CD4-positive, alpha-beta T cell treated with Interleukin-2 at 100 ng/mL for 4 hours (primary cell): ENCODE data around the gene PRELID1.
"Not testable (repeated sequence)": the region's sequence is repeated elsewhere in the genome, so short reads cannot be mapped to it uniquely, and the experiment has no call there.

Experiments used
- DNase-seq: peaks from one replicate; pipeline ENCODE4 v3.0.0-alpha.2; 2020; ENCODE audit warnings: low spot score

The PRELID1 gene

DNA sequence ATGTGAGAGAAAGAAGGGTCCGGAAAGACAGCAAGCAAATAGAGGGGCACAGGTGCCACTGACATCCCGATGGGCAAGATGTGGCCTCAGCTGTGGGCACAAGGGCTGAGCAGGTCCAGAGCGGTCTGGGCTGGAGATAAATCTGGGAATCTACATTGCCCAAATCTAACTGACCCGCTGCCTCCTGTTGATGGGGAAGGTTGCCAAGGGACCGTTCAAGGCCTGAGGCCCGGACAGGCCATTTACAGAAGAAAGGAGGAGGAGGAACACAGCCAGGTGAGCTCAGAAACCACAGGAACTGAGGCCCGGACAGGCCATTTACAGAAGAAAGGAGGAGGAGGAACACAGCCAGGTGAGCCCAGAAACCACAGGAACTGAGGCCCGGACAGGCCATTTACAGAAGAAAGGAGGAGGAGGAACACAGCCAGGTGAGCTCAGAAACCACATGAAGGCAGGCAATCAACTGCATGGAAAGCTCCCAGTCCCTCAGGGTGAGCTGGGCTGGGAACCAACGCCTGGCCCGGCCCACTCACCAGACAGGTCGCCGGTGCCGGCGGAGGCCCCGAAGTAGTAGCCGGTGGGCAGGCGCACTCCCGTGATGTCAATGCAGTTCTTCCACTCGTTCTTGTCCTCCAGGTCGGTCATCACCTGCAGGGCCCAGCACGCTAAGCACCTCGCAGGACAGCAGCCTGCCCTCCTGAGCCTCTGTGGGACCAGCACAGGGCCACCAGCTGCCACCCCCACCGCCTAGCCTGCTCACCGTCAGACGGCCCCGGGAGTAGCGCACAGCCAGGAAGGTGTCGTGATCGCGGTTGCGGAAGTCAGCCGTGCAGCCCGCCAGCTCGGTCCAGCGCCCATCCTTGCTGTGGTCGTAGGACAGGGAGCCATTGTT is 33.2 kb downstream of the PRELID1 start:
- no peak for DNase-seq

DNA sequence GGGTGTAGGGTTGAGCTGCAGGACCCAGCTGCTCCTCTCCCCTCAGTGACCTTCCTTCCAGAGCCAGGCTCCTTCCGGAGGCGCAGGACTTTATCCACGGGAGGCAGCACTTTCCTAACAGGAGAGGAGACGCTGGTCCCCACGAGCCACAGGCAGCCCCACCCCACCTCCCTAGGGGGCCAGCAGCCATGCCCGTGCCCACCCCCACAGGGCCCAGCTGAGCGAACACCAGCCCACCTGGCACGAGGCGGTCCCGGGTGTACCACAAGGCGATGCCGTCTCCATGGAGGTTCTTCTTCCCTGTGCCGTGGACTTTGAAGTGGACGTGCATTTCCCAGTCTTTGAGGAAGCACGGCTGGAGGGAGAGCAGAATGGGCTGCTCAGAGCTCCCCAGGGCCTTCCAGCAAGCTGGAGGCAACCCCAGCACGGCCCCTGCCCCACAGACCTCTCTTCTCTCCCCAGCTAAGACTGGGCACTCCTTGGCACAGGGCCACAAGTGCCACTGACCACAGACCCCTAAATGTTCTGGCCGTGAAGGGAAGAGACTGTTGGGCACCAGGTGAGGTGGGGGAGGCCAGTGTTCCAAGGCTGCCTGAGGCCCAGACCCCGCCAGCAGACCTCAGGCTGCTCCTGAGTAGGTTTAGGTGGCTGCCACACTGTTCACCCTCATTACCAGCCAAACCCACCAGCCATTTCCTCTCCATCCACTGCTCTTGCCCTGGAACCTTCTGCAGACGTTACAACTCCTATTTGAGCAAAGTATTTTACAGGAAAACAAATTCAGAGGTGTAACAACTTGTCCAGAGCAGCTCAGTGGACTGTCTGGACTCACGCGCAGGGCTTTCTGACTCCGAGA is 34.9 kb downstream of the PRELID1 start:
- DNase-seq, result no peak

DNA sequence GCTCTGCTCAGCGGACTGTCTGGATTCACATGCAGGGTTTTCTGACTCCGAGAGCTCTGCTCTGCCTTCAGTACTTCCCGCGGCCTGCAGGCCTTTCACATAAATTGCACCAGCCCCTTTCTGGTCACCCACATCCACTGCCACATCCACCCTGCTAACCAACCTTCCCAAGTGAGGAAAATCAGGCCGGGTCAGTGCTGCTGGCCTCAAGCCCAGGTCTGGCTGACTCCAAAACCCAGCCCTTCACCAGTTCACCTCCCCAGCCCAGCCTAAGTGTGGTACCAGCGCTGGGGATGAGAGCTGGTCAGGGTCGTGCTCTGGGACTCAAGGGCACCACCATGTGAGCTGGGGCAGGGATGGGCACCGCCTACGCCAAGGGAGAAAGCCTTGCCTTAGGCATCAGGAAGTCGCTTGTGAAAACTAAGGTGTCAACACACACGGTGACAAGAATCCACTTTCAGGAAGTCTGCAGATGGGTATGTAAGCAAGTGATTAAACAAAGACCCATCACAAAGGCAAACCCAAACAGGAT is 35.6 kb downstream of the PRELID1 start:
- DNase-seq, result no peak

DNA sequence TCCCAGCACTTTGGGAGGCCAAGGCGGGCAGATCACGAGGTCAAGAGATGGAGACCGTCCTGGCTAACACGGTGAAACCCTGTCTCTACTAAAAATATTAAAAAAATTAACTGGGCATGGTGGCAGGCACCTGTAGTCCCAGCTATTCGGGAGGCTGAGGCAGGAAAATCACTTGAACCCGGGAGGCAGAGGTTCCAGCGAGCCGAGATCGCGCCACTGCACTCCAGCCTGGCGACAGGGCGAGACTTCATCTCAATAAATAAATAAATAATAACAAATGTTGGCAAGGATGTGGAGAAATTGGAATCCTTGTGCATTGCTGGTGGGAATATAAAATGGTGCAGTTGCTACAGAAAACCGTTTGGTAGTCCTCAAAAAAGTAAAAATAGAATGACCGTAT is 39.4 kb downstream of the PRELID1 start:
- DNase-seq, result not testable (repeated sequence)

DNA sequence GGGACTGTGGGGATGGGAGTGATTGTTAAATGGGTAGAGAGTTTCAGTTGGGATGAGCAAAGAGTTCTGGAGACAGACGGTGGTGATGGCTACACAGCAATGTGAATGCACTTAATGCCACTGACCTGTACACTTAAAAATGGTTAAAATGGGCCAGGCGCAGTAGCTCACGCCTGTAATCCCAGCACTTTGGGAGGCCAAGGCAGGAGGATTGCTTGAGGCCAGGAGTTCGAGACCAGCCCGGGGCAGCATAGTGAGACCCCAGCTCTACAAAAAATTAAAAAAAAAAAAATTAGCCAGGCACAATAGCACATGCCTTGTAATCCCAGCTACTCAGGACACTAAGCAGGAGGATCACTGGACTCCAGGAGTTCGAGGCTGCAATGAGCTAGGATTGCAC is 40.2 kb downstream of the PRELID1 start:
- no peak for DNase-seq

DNA sequence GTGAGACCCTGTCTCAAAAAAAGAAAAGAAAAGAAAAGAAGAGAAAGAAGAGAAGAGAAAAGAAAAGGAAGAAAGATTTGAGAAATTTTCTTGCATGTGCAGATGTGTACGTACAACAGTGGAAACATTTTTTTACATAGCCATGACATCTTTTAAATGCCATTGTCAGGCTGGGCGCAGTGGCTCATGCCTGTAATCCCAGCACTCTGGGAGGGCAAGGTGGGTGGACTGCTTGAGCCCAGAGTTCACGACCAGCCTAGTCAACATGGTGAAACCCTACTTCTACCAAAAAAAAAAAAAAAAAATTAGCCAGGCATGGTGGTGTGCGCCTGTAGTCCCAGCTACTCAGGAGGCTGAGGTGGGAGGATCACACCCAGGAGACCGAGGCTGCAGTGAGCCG is 41.3 kb downstream of the PRELID1 start:
- DNase-seq, result no peak

DNA sequence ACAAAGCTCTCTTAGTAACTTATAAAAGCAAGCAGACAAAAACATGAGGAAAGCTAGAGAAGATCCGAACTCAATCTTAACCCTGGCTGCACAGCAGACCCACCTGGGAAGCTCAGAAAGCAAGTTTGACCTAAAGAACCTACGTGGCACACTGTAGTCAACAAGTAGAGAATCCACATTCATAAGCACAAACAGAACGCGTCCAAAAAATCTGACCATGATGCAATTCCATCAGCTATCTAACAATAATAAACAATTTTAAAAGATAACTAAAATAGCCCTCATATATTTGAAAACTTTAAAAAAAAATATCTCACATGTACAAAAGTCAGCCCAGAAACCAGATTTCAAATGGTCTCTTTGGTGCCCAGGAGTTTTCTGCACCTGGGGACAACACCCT is 43.2 kb downstream of the PRELID1 start:
- no peak for DNase-seq

DNA sequence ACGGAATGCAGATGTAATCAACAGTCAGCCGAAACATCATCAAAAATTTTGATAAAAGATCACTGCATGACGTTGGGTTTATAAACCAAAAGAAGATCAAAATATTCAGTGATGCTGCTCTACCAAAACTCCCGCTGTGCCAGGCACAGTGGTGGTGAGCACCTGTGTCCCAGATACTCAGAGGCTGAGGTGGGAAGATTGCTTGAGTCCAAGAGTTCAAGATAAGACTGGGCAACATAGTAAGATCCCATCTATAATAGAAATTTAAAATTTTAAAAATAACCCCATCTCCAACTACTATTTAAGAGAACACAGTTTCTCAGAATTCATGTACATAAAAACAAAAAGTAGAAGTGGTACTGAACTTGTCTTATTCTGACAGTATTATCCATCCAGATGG is 44.1 kb downstream of the PRELID1 start:
- no peak for DNase-seq

DNA sequence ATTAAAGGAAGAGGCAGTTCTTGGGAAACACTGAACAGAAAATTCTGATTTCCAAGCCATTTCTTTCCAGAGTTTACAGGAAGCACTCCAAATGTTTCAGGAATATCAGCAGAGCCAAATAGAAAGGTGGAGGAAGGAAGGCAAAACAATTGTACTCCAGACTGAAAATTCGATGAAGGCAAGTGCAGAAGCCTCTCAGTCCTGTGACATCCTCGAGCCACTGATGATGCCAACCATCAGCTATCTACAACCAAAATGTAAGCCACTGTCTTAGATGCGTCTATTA is 45.7 kb downstream of the PRELID1 start:
- DNase-seq, result no peak

DNA sequence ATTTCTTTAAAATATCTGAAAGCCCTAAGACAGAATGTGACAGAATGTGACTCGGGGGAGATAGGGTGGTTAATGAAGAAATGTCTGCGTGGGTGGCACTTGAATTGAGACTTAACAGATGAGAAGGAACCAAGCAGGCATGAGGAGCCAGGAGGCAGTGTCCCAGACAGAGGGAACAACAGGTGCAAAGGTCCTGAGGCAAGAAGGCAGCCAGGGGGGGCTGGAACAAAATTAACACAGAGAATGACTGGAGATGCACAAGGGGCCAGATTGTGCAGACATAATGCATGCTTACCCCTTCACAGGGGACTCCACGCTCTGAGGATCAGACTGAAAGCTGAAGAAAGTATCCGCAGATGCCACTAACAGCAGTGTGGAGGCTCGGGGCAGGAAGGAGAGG is 46.2 kb downstream of the PRELID1 start:
- no peak for DNase-seq

DNA sequence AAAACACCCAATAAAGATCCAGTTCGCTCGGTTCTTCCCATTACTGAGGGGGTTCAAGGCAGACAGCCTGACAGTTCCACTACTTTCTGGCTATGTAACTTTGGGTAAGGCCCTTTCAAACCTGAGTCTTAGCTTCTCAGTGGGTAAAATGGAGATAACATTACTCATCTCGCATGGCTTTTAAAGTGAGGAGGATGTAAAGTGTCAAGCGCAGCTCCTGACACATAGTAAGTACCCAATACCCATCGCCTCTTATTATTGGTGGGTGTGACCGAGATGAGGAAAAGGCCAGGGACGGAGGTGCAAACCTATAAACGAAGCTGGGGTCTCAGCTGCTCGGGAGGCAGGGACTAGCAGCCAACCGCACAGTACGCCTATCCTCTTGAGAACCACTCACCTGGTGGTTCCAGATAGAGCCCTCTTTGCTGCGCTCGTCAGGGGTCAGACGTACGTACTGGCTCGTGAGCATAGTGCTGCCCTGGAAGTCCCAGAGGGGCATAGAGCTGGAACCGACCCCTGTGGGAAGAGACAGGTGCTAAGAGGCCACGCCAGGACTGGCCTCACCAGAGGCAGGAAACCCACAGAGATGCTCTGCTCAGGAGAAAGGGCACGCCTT is 47.3 kb downstream of the PRELID1 start:
- DNase-seq, result no peak

DNA sequence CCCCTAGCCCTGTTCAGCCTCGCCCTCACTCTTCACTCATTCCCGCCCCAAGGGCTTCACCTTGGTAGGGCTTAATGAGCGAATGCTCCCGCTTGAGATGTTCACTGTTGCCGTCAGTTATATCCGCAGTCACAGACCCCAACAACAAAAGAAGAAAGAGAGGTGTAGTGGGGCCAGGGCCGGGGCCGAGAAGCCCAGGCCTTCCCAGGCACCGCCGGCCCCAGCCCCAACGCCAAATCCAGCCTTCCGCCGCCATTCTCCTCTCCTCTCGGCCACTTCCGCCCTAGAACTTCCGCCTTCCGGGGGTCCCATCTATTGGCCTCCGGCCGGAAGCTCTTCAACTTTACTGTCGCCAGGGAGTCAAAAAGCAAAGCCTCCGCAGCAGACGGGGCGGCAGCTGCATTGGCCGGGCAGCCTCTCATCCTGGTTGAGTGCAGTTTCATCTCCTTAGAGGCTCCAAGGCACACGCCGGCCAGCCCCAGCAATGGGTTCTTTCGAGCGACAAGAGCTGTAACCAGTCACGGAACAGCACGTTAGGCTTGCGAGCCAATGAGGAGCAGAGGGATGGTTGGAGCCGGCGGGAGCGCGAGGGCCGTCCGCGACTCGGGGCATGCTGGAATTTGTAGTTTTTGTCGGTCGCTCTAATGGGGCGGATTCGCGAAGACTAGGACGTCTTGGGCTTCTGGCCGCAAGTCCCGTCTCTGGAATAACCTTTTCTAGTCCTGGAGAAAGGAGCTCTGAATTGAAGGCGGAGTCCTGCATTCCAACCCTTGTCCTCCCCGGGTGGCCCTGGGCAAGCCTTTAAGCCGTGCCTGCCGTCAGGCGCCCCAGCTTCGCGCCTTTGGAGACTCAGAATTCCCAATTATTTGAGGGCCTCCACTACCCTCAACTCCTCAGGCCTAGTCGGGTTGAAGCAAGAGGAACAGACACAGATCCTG is 48.1 kb downstream of the PRELID1 start, which contains the start of gene LMAN2:
Gene LMAN2 (minus strand): TSS at position 277 of the 938 bp plus-strand sequence. CDS start 21 bp downstream, at position 256.
- peak; percentile 95 for DNase-seq

DNA sequence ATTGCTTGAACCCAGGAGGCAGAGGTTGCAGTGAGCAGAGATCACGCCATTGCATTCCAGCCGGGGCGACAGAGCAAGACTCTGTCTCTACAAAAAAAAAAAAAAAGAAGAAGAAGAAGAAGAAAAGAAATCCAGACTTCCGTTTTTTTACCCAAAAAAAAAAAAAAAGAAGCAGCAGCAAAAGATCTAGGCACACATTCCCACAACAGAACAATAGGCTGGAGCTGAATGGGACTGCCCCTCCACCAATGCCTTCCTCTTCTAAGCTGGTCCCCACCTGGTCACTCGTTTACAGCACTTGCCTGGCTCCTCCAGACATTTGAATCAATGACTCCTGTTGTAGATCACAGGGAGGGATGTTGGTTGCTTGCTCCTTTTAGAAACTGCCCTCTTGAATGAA is 49.5 kb downstream of the PRELID1 start:
- DNase-seq, result no peak

DNA sequence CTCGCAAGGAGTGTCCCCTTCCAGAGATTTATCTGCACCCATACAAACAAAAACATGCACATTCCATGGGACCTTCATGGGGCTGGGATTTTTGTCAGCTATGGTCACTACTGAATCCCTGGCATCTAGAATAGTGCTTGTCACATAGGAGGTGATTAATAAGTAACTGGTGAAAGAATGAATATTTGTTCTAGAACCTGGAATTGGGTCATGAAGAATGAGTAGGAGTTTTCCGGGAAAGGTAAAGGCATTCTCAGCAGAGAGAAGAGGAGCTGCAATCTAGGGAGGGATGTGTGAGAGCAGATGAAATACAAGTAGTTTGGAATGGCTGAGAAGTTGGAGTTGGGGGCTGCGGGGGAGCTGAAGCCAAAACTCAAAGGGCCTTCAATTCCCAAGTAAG is 50.7 kb downstream of the PRELID1 start:
- DNase-seq, result no peak

DNA sequence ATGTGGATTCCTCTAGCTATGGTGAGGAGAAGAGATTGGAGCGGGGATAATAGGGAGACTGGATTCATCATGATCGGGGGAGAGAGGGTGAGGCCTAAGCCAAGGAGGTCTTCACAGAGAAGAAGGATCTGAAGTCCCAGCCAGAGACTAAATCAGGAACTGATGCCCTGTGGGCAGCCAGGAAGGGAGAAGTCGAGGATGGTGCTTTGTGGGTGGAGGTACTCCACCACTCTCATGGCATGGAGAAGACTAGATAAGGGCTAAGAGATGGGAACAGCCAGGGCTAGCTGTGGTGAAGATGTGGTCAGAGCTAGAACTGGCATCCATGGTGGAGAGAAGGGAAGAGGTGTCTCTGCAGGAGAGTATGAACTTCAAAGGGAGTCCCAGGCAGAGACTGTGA is 51.1 kb downstream of the PRELID1 start:
- DNase-seq, result no peak

DNA sequence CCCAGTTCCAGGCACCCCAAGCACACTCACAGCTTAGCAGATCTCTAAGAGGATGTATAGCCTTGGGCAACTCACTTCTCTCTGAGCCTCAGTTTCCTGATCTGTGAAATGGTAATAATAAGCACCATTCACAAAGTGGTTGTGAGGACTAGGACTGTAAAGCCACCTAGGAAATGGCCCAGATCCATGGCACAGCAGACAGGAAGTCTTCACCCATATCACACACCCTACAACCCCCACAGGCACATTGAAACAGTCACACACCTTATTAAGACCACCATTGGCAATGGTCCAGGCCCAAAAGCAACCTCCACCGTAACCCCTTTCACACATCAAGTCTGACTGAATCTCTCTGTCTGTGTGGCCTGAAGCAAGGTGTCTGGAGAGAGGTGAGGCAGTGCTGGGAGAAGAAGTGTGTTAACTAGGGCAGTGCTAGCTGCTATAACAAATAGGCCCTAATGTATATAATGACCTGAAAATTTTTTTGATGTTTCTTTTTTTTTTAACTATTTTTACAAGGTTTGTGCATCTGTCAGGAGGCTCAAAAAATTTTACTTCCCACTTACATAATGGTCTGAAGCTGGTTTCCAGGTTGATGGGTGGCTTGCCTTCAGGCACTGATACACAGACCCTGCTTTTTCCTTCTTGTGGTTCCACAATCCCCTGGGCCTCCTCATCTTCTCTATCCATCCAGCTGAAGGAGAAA is 51.7 kb downstream of the PRELID1 start:
- no peak for DNase-seq

DNA sequence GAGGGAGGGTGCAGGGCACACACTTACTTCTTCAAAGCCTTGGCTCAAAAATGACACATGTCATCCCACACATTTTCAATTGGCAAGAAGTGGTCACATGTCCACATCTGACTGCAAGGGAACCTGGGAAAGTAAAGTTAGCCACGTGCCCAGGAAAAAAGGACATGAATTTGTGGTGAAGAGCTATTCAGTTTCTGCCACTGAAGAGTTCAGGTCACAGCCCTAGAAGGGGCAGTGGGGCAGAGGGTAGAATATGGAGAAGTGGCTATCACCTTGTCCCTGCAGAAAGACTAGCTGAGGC is 52.2 kb downstream of the PRELID1 start:
- DNase-seq, result no peak
